DND-41 (cell line): Measurements from ENCODE around the gene SERTAD4.

ENCODE experiments used
- ATAC-seq: fragments of 200-7000 bp; cut with Tn5 transposase; 3 replicates; pipeline ENCODE4 v1.9.1; 2021; ENCODE audit warnings: low read depth; ENCODE audit not compliant: insufficient read depth
- DNase-seq: peaks from one replicate; pipeline ENCODE4 v3.0.0-alpha.2; 2020
- H2AFZ ChIP-seq: 2 replicates; pipeline ENCODE4 v1.6.0; 2012; ENCODE audit warnings: low read depth, low read length
- H3K27ac ChIP-seq: 2 replicates; pipeline ENCODE4 v1.5.1; 2012; ENCODE audit warnings: low read length, inconsistent platforms
- H3K27me3 ChIP-seq: fragments of 200-600 bp; sonication (generic); 2 replicates; pipeline ENCODE4 v1.6.0; 2012; ENCODE audit warnings: low read length, mild to moderate bottlenecking, inconsistent platforms; ENCODE audit not compliant: insufficient read depth, poor library complexity
- H3K36me3 ChIP-seq: 2 replicates; pipeline ENCODE4 v1.5.1; 2012; ENCODE audit warnings: low read length, inconsistent platforms; ENCODE audit not compliant: insufficient read depth
- H3K4me1 ChIP-seq: 2 replicates; pipeline ENCODE4 v1.5.1; 2012; ENCODE audit warnings: mild to moderate bottlenecking, low read length; ENCODE audit not compliant: insufficient read depth
- H3K4me2 ChIP-seq: 2 replicates; pipeline ENCODE4 v1.6.0; 2012; ENCODE audit warnings: mild to moderate bottlenecking, moderate library complexity, low read length, inconsistent platforms; ENCODE audit not compliant: insufficient read depth
- H3K4me3 ChIP-seq, 2 experiments: fragments of 200-600 bp in 1 of 2; shearing (Covaris generic) in 1 of 2; 2 replicates each; pipeline ENCODE4 v1.5.1; 2012 to 2016; ENCODE audit warnings: inconsistent platforms in 2 of 2, low read length in 2 of 2, mild to moderate bottlenecking in 2 of 2, low read depth in 1 of 2, moderate library complexity in 1 of 2
- H3K79me2 ChIP-seq: 2 replicates; pipeline ENCODE4 v1.6.0; 2012; ENCODE audit warnings: low read length, inconsistent platforms; ENCODE audit not compliant: insufficient read depth
- H3K9ac ChIP-seq: 2 replicates; pipeline ENCODE4 v1.6.0; 2012; ENCODE audit warnings: low read depth, mild to moderate bottlenecking, inconsistent platforms, low read length, moderate library complexity
- H3K9me3 ChIP-seq: 2 replicates; pipeline ENCODE4 v1.5.1; 2012; ENCODE audit warnings: low read length, moderate library complexity, mild to moderate bottlenecking, inconsistent platforms; ENCODE audit not compliant: insufficient read depth, severe bottlenecking
- H4K20me1 ChIP-seq: 2 replicates; pipeline ENCODE4 v1.6.0; 2012; ENCODE audit warnings: low read length; ENCODE audit not compliant: insufficient read depth
- CTCF ChIP-seq: IDR thresholded peaks from 2 replicates; pipeline ENCODE4 v1.5.1; 2012; ENCODE audit warnings: borderline replicate concordance, low read length, moderate library complexity, mild to moderate bottlenecking; ENCODE audit not compliant: poor library complexity, severe bottlenecking; ENCODE audit errors: extremely low read depth
- EZH2 ChIP-seq: IDR thresholded peaks from 3 replicates; pipeline ENCODE4 v1.6.1; 2012; ENCODE audit warnings: borderline replicate concordance, low read depth, mild to moderate bottlenecking, moderate library complexity, low read length, inconsistent platforms; ENCODE audit not compliant: severe bottlenecking

Gene SERTAD4

GRCh38 chr1:210262167-210262896 lies 29.7 kb downstream of the SERTAD4 start:
- no peaks in the 10 kb centered on the region for H4K20me1 ChIP-seq
- DNase-seq (no peak), ATAC-seq (no peak)
- no peaks in the 10 kb centered on the region for H3K36me3 ChIP-seq
- peaks cover 4% of the 10 kb centered on the region for H3K27me3 ChIP-seq
- TF ChIP-seq EZH2 (no peak), CTCF (no peak)
- H3K27ac ChIP-seq = no peak overlapping the region
- H2AFZ ChIP-seq = no peak overlapping the region
- no peak overlapping the region for H3K4me2 ChIP-seq
- H3K4me3 ChIP-seq = no peak overlapping the region
- no peak overlapping the region for H3K9ac ChIP-seq
- H3K9me3 ChIP-seq = no peaks in the 10 kb centered on the region
- no peaks in the 10 kb centered on the region for H3K4me1 ChIP-seq
- H3K79me2 ChIP-seq = no peaks in the 10 kb centered on the region

- no peak overlapping the region for H3K27ac ChIP-seq
- H3K9ac ChIP-seq = no peak overlapping the region
- no peaks in the 10 kb centered on the region for H3K79me2 ChIP-seq
- no peaks in the 10 kb centered on the region for H4K20me1 ChIP-seq
- no peak overlapping the region for H2AFZ ChIP-seq
- H3K27me3 ChIP-seq = peaks cover 4% of the 10 kb centered on the region
- H3K9me3 ChIP-seq = no peaks in the 10 kb centered on the region
- H3K4me3 ChIP-seq = no peak overlapping the region
- H3K4me2 ChIP-seq = no peak overlapping the region
- DNase-seq (no peak), ATAC-seq (no peak)
- H3K4me1 ChIP-seq = no peaks in the 10 kb centered on the region
- no peak for TF ChIP-seq EZH2
- TF ChIP-seq CTCF = no peak
- H3K36me3 ChIP-seq = no peaks in the 10 kb centered on the region
Observed at GRCh38 chr1:210262897-210263272, 30.3 kb downstream of the SERTAD4 start.

GRCh38 chr1:210263963-210264362 lies 31.4 kb downstream of the SERTAD4 start:
- no peak overlapping the region for H3K27ac ChIP-seq
- no peak overlapping the region for H3K4me2 ChIP-seq
- H4K20me1 ChIP-seq = no peaks in the 10 kb centered on the region
- TF ChIP-seq CTCF = no peak
- no peak for TF ChIP-seq EZH2
- H3K4me1 ChIP-seq = no peaks in the 10 kb centered on the region
- no peaks in the 10 kb centered on the region for H3K79me2 ChIP-seq
- no peak overlapping the region for H3K4me3 ChIP-seq
- no peaks in the 10 kb centered on the region for H3K36me3 ChIP-seq
- no peaks in the 10 kb centered on the region for H3K9me3 ChIP-seq
- ATAC-seq (no peak), DNase-seq (no peak)
- H3K27me3 ChIP-seq = peaks cover 4% of the 10 kb centered on the region
- no peak overlapping the region for H3K9ac ChIP-seq
- no peak overlapping the region for H2AFZ ChIP-seq
